Astrocyte (in vitro differentiated cells and primary cell): ENCODE data around the gene CTSW. TPM values are rescaled to one million over a fixed set of nuclear protein-coding genes. Genes with fewer than 3 reads are reported as not detected.

Source experiments
- DNase-seq: peaks from one replicate; pipeline ENCODE4 v3.0.0-alpha.2; 2010; ENCODE audit warnings: low read depth
- FAIRE-seq: peaks from 2 replicates; lab custom pipeline; 2011; peaks lifted over from hg19 to GRCh38; lab: Jason Lieb, UNC
- H2AFZ ChIP-seq: 2 replicates; pipeline ENCODE4 v1.6.0; 2012; ENCODE audit warnings: low read depth, low read length, inconsistent platforms
- H3K27ac ChIP-seq: 2 replicates; pipeline ENCODE4 v1.5.1; 2011; ENCODE audit warnings: low read depth, low read length, inconsistent platforms
- H3K27me3 ChIP-seq: 2 replicates; pipeline ENCODE4 v1.6.0; 2011; ENCODE audit warnings: low read length, inconsistent platforms; ENCODE audit not compliant: insufficient read depth
- H3K36me3 ChIP-seq: 2 replicates; pipeline ENCODE4 v1.5.1; 2011; ENCODE audit warnings: low read length, inconsistent platforms; ENCODE audit not compliant: insufficient read depth
- H3K4me1 ChIP-seq: 2 replicates; pipeline ENCODE4 v1.5.1; 2011; ENCODE audit warnings: low read length, inconsistent platforms; ENCODE audit not compliant: insufficient read depth
- H3K4me2 ChIP-seq: 2 replicates; pipeline ENCODE4 v1.6.0; 2012; ENCODE audit warnings: low read length, inconsistent platforms
- H3K4me3 ChIP-seq: 2 replicates; pipeline ENCODE4 v1.5.1; 2011; ENCODE audit warnings: low read depth, mild to moderate bottlenecking, low read length, inconsistent platforms; ENCODE audit not compliant: insufficient read depth
- H3K79me2 ChIP-seq: 2 replicates; pipeline ENCODE4 v1.6.0; 2012; ENCODE audit warnings: mild to moderate bottlenecking, low read length, inconsistent platforms; ENCODE audit not compliant: insufficient read depth
- H3K9ac ChIP-seq: 2 replicates; pipeline ENCODE4 v1.6.0; 2012; ENCODE audit warnings: mild to moderate bottlenecking, low read length, inconsistent platforms
- H3K9me3 ChIP-seq: 2 replicates; pipeline ENCODE4 v1.5.1; 2012; ENCODE audit warnings: low read depth, mild to moderate bottlenecking, low read length, inconsistent platforms; ENCODE audit not compliant: insufficient read depth
- H4K20me1 ChIP-seq: 2 replicates; pipeline ENCODE4 v1.6.0; 2012; ENCODE audit warnings: low read length, inconsistent platforms; ENCODE audit not compliant: insufficient read depth
- H3K27ac Mint-ChIP-seq: one replicate; pipeline ENCODE4 v1.8.0; 2021; ENCODE audit warnings: mild to moderate bottlenecking, mixed read lengths; ENCODE audit not compliant: unreplicated experiment
- H3K27me3 Mint-ChIP-seq: one replicate; pipeline ENCODE4 v1.8.0; 2021; ENCODE audit warnings: low read depth, mixed read lengths; ENCODE audit not compliant: unreplicated experiment
- H3K36me3 Mint-ChIP-seq: one replicate; pipeline ENCODE4 v1.8.0; 2021; ENCODE audit warnings: low read depth, mixed read lengths; ENCODE audit not compliant: unreplicated experiment
- H3K4me1 Mint-ChIP-seq: one replicate; pipeline ENCODE4 v1.8.0; 2021; ENCODE audit warnings: low read depth, mixed read lengths; ENCODE audit not compliant: unreplicated experiment
- H3K4me3 Mint-ChIP-seq: one replicate; pipeline ENCODE4 v1.8.0; 2021; ENCODE audit warnings: mild to moderate bottlenecking, moderate library complexity, mixed read lengths; ENCODE audit not compliant: unreplicated experiment
- H3K9me3 Mint-ChIP-seq: one replicate; pipeline ENCODE4 v1.8.0; 2021; ENCODE audit warnings: mild to moderate bottlenecking, mixed read lengths; ENCODE audit not compliant: unreplicated experiment
- CTCF ChIP-seq: IDR thresholded peaks from 2 replicates; pipeline ENCODE4 v1.5.1; 2011; ENCODE audit warnings: low read depth, mild to moderate bottlenecking, inconsistent platforms, low read length, moderate library complexity; ENCODE audit not compliant: insufficient read depth
- EZH2 ChIP-seq: IDR thresholded peaks from 2 replicates; pipeline ENCODE4 v1.6.1; 2012; ENCODE audit warnings: mild to moderate bottlenecking, low read length, inconsistent platforms; ENCODE audit not compliant: insufficient read depth
- total RNA-seq: library from RNA; stranded (reverse); gene quantifications from 2 replicates; pipeline ENCODE4 v1.2.1, GENCODE V29; 2021

CTSW gene
- total RNA-seq, 1 donor from 2014 or later = not detected

- Histone ChIP-seq H3K4me3 (peak within 1 kb of the TSS; percentile 94), H4K20me1 (peaks cover 42% of the 10 kb centered on the region), H3K9me3 (no peaks in the 10 kb centered on the region), H3K4me1 (peaks cover 52% of the 10 kb centered on the region), H2AFZ (peak within 1 kb of the TSS; percentile 34), H3K27me3 (no peaks in the 10 kb centered on the region), H3K4me2 (peak within 1 kb of the TSS; percentile 89), H3K36me3 (peaks cover 17% of the 10 kb centered on the region), H3K27ac (peak within 1 kb of the TSS; percentile 95), H3K9ac (peak within 1 kb of the TSS; percentile 99), H3K79me2 (peaks cover 57% of the 10 kb centered on the region)
- H3K36me3 Mint-ChIP-seq = peaks cover 4% of the 10 kb centered on the region
- H3K9me3 Mint-ChIP-seq = no peaks in the 10 kb centered on the region
- peaks cover 34% of the 10 kb centered on the region for H3K4me1 Mint-ChIP-seq
- H3K27ac Mint-ChIP-seq = peak within 1 kb of the TSS; percentile 89
- FAIRE-seq = no peak
- no peak for TF ChIP-seq CTCF
- no peak for TF ChIP-seq EZH2
- H3K4me3 Mint-ChIP-seq = peak within 1 kb of the TSS; percentile 86
- no peaks in the 10 kb centered on the region for H3K27me3 Mint-ChIP-seq
- DNase-seq = peak; percentile 92
Measured at GRCh38 chr11:65900125-65900898, 20.7 kb downstream of the CTSW start, which contains the start of gene FOSL1. Gene FOSL1, minus strand, starts transcription at chr11:65900388. Its CDS starts 49 bp downstream, at chr11:65900339.

- peaks cover 3% of the 10 kb centered on the region for H3K36me3 Mint-ChIP-seq
- no peak overlapping the region for H2AFZ ChIP-seq
- peak overlapping the region; percentile 19 for H3K4me3 ChIP-seq
- FAIRE-seq (no peak), DNase-seq (no peak)
- H3K36me3 ChIP-seq = peaks cover 13% of the 10 kb centered on the region
- peak overlapping the region; percentile 76 for H3K4me3 Mint-ChIP-seq
- no peaks in the 10 kb centered on the region for H3K9me3 Mint-ChIP-seq
- peak overlapping the region; percentile 67 for H3K27ac ChIP-seq
- peak overlapping the region; percentile 77 for H3K27ac Mint-ChIP-seq
- H3K9ac ChIP-seq = peak overlapping the region; percentile 28
- H3K27me3 Mint-ChIP-seq = no peaks in the 10 kb centered on the region
- H3K4me1 Mint-ChIP-seq = peaks cover 34% of the 10 kb centered on the region
- H3K9me3 ChIP-seq = no peaks in the 10 kb centered on the region
- H3K27me3 ChIP-seq = no peaks in the 10 kb centered on the region
- peaks cover 36% of the 10 kb centered on the region for H4K20me1 ChIP-seq
- H3K4me2 ChIP-seq = peak overlapping the region; percentile 89
- peaks cover 51% of the 10 kb centered on the region for H3K79me2 ChIP-seq
- TF ChIP-seq EZH2 = no peak
- no peak for TF ChIP-seq CTCF
- H3K4me1 ChIP-seq = peaks cover 48% of the 10 kb centered on the region
Measured at GRCh38 chr11:65900899-65901180, 21.2 kb downstream of the CTSW start.

GRCh38 chr11:65903068-65903481 is 23.4 kb downstream of the CTSW start:
- H3K79me2 ChIP-seq = peaks cover 29% of the 10 kb centered on the region
- H4K20me1 ChIP-seq = peaks cover 16% of the 10 kb centered on the region
- peak overlapping the region; percentile 74 for H3K4me2 ChIP-seq
- no peak for FAIRE-seq
- Mint-ChIP-seq H3K27ac (peak overlapping the region; percentile 86), H3K36me3 (no peaks in the 10 kb centered on the region), H3K4me3 (peak overlapping the region; percentile 9), H3K27me3 (no peaks in the 10 kb centered on the region), H3K9me3 (no peaks in the 10 kb centered on the region), H3K4me1 (peaks cover 31% of the 10 kb centered on the region)
- no peaks in the 10 kb centered on the region for H3K9me3 ChIP-seq
- TF ChIP-seq EZH2 (no peak), CTCF (no peak)
- peak overlapping the region; percentile 57 for H3K9ac ChIP-seq
- H3K4me1 ChIP-seq = peaks cover 36% of the 10 kb centered on the region
- peak overlapping the region; percentile 82 for H3K27ac ChIP-seq
- no peaks in the 10 kb centered on the region for H3K27me3 ChIP-seq
- no peak overlapping the region for H2AFZ ChIP-seq
- no peaks in the 10 kb centered on the region for H3K36me3 ChIP-seq
- peak; percentile 86 for DNase-seq
- H3K4me3 ChIP-seq = no peak overlapping the region
